Left lobe of liver (tissue), 2 donors: ENCODE data around the gene USP44. TPM values are rescaled to one million over a fixed set of nuclear protein-coding genes. Genes with fewer than 3 reads are reported as not detected.
"Not testable (repeated sequence)": the region's sequence is repeated elsewhere in the genome, so short reads cannot be mapped to it uniquely, and the experiment has no call there.

Experiments
- ATAC-seq: fragments of 200-7000 bp; cut with Tn5 transposase; one replicate; pipeline ENCODE4 v1.9.1; 2020; ENCODE audit warnings: mild to moderate bottlenecking, moderate library complexity
- DNase-seq: peaks from one replicate; pipeline ENCODE4 v3.0.0-alpha.2; 2020; ENCODE audit warnings: low spot score
- total RNA-seq: library from RNA; stranded (reverse); gene quantifications from one replicate; pipeline ENCODE4 v1.2.1, GENCODE V29; 2021
- donor health status: DM: no; HTN: no; CAD: no; lungs with moderate emphysema.
- donor health status: DM: no; HTN: yes; CAD: no.

Gene USP44
- total RNA-seq = 0.18 TPM

GRCh38 chr12:95551305-95551704, at the start of gene USP44:
USP44 (minus strand) TSS chr12:95551476; CDS start chr12:95534256, 17,220 bp downstream.
- ATAC-seq = peak; percentile 18
- DNase-seq = no peak

- DNase-seq = no peak
- ATAC-seq = no peak
These were observed 49.3 kb upstream of the USP44 start for GRCh38 chr12:95600567-95600966.

- ATAC-seq = no peak
- DNase-seq = no peak
These were observed 48.6 kb upstream of the USP44 start for GRCh38 chr12:95599880-95600279.

- ATAC-seq (no peak), DNase-seq (no peak)
These were observed 42.9 kb upstream of the USP44 start for GRCh38 chr12:95594136-95594535.

- DNase-seq (no peak), ATAC-seq (no peak)
These were observed 42.1 kb upstream of the USP44 start for GRCh38 chr12:95593266-95593871.

- DNase-seq = no peak
- ATAC-seq = no peak
These were observed 40.5 kb upstream of the USP44 start for GRCh38 chr12:95591731-95592130.

GRCh38 chr12:95590775-95591174, 39.5 kb upstream of the USP44 start:
- no peak for ATAC-seq

GRCh38 chr12:95583933-95584332, 32.7 kb upstream of the USP44 start:
- no peak for DNase-seq

More at GRCh38 chr12:95590775-95591174, 39.5 kb upstream of the USP44 start:
- no peak for DNase-seq

GRCh38 chr12:95582230-95583058, 31.2 kb upstream of the USP44 start:
- ATAC-seq = peak; percentile 52
- no peak for DNase-seq

More at GRCh38 chr12:95583933-95584332, 32.7 kb upstream of the USP44 start:
- ATAC-seq = no peak

GRCh38 chr12:95577820-95578219, 26.5 kb upstream of the USP44 start:
- ATAC-seq (no peak), DNase-seq (no peak)

GRCh38 chr12:95574799-95575452, 23.6 kb upstream of the USP44 start:
- ATAC-seq = peak; percentile 96
- DNase-seq = no peak

- no peak for ATAC-seq
- DNase-seq = no peak
These were observed 22.8 kb upstream of the USP44 start for GRCh38 chr12:95573951-95574576.

GRCh38 chr12:95571369-95571768, 20.1 kb upstream of the USP44 start:
- DNase-seq (no peak), ATAC-seq (no peak)

- DNase-seq, ATAC-seq: not testable (repeated sequence)
These were observed 16.8 kb upstream of the USP44 start for GRCh38 chr12:95568045-95568444.

- DNase-seq (no peak), ATAC-seq (no peak)
These were observed 6.3 kb upstream of the USP44 start for GRCh38 chr12:95557625-95558024.

- ATAC-seq = no peak
- no peak for DNase-seq
These were observed 3.3 kb upstream of the USP44 start for GRCh38 chr12:95554532-95555071.

- DNase-seq (no peak), ATAC-seq (no peak)
These were observed 2.1 kb upstream of the USP44 start for GRCh38 chr12:95553197-95553943.

GRCh38 chr12:95551913-95552516, 739 bp upstream of the USP44 start:
- DNase-seq (no peak), ATAC-seq (no peak)

- ATAC-seq (no peak), DNase-seq (no peak)
These were observed 1.7 kb downstream of the USP44 start for GRCh38 chr12:95549392-95550084.
